ENCODE data around the gene RANBP17. TPM values are rescaled to one million over a fixed set of nuclear protein-coding genes. Genes with fewer than 3 reads are reported as not detected.
A peak's percentile ranks its signal among the peaks of the same experiment; 100 is the strongest.

RANBP17 gene
- polyA plus RNA-seq, 1 of the 3 experiments (the other 2 are of a cell fraction): 6.0 TPM

- Histone ChIP-seq H3K4me2 (no peak overlapping the region), H3K79me2 (ENCODE audit: insufficient read depth) (no peaks in the 10 kb centered on the region), H2AFZ (ENCODE audit: low read depth) (no peak overlapping the region), H3K4me1 (ENCODE audit: control insufficient read depth in 1 of 2, insufficient read depth in 2 of 2, low read depth in 1 of 2, low read length in 1 of 2) (no peaks in the 10 kb centered on the region), H3K9me3 (peaks cover 10% of the 10 kb centered on the region; the same call in 1 of the 2 replicates), H4K20me1 (ENCODE audit: insufficient read depth) (no peaks in the 10 kb centered on the region), H3K4me3 (ENCODE audit: low read depth in 2 of 2, low read length in 1 of 2) (no peak overlapping the region), H3K9me2 (no peaks in the 10 kb centered on the region), H3K9ac (no peak overlapping the region), H3K27ac (ENCODE audit: low read depth in 2 of 2, low read length in 1 of 2) (no peak overlapping the region), H3K27me3 (ENCODE audit: insufficient read depth) (no peaks in the 10 kb centered on the region), H3F3A (replicated peaks; ENCODE audit: insufficient read depth) (no peaks in the 10 kb centered on the region), H3K36me3 (replicated peaks in 1 of 2; ENCODE audit: control insufficient read depth in 1 of 2, insufficient read depth in 2 of 2, low read length in 1 of 2) (no peaks in the 10 kb centered on the region)
- ChIA-PET POLR2A (no interaction called here), CTCF (interaction anchor here (1.2 kb wide), 1 partner anchor 20 kb away, joined by 3 read pairs; no protein-coding TSS in a partner anchor)
- DNase-seq: no peak
- 93% methylated on average over 6 of the region's 6 CpGs for WGBS (ENCODE audit: low lambda C conversion rate)
- TF ChIP-seq TEAD4 (IDR thresholded peaks at IDR 0.05; ENCODE audit: borderline replicate concordance, insufficient read depth) (no peak), NFIC (IDR thresholded peaks at IDR 0.05; ENCODE audit: borderline replicate concordance) (no peak), TAF1 (IDR thresholded peaks at IDR 0.05; ENCODE audit: borderline replicate concordance, low read depth, low read length) (no peak), PBX3 (IDR thresholded peaks at IDR 0.05) (no peak), FOSL2 (IDR thresholded peaks at IDR 0.05; ENCODE audit: borderline replicate concordance, low read depth) (no peak)
Measured at GRCh38 chr5:171252674-171253073, 390.9 kb downstream of the RANBP17 start.

DNA sequence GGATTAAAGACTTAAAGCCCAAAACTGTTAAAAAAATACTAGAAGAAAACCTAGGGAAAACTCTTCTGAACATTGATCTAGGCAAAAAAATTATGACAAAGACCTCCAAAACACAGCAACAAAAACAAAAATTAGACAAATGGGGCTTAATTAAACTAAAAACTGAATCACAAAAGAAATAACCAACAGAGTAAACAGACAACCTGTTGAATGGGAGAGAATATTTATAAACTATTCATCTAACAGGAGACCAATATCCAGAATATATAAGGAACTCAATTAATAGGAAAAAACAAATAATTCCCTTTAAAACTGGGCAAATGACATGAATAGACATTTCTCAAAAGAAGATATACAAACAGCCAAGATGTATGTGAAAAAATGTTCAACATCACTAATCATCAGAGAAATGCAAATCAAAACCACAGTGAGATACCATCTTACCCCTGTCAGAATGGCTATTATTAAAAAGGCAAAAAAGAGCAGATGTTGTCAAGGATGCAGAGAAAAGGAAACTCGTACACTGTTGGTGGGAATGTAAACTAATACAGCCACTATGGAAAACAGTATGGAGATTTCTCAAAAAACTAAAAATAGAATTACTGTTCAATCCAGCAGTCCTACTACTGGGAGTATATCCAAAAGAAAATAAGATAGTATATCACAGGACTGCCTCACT, 397.1 kb downstream of the RANBP17 start:
- ChIA-PET POLR2A (no interaction called here), CTCF (no interaction called here)
- no peaks in the 10 kb centered on the region for H3K4me1 ChIP-seq (ENCODE audit: control insufficient read depth in 1 of 2, insufficient read depth in 2 of 2, low read depth in 1 of 2, low read length in 1 of 2)
- no peak overlapping the region for H3K9ac ChIP-seq
- H4K20me1 ChIP-seq (ENCODE audit: insufficient read depth): no peaks in the 10 kb centered on the region
- TF ChIP-seq POLR2AphosphoS5 (IDR thresholded peaks at IDR 0.05; ENCODE audit: low read depth, low read length) (peak; percentile 39; the same call in 1 of the 2 replicates), TEAD4 (IDR thresholded peaks at IDR 0.05; ENCODE audit: borderline replicate concordance, insufficient read depth) (peak; percentile 48; the same call in 1 of the 2 replicates), MXI1 (IDR thresholded peaks at IDR 0.05; ENCODE audit: low read depth, low read length) (no peak), TCF12 (IDR thresholded peaks at IDR 0.05) (peak; percentile 96), FOXM1 (IDR thresholded peaks at IDR 0.05; ENCODE audit: low read depth) (0 out of 2 replicates have a peak, but pooled peaks have one; percentile 53), TAF1 (IDR thresholded peaks at IDR 0.05; ENCODE audit: borderline replicate concordance, low read depth, low read length) (no peak), FOXJ3 (CRISPR knock-in tag; IDR thresholded peaks at IDR 0.05) (no peak), FOSL2 (IDR thresholded peaks at IDR 0.05; ENCODE audit: borderline replicate concordance, low read depth) (0 out of 2 replicates have a peak, but pooled peaks have one; percentile 23), NFIC (IDR thresholded peaks at IDR 0.05; ENCODE audit: borderline replicate concordance) (peak; percentile 40; the same call in 1 of the 2 replicates), JUND (IDR thresholded peaks at IDR 0.05) (peak; percentile 67), EP300 (IDR thresholded peaks at IDR 0.05; ENCODE audit: borderline replicate concordance in 1 of 2, low read depth in 1 of 2, low read length in 1 of 2) (peak; percentile 33 to 79; a peak in 3 of 4 replicates), PBX3 (IDR thresholded peaks at IDR 0.05) (peak; percentile 89), MEF2A (IDR thresholded peaks at IDR 0.05; ENCODE audit: borderline replicate concordance, low read depth) (peak; percentile 69; the same call in 1 of the 2 replicates), GATA2 (CRISPR knock-in tag; IDR thresholded peaks at IDR 0.05) (0 out of 2 replicates have a peak, but pooled peaks have one; percentile 13)
- H3K27ac ChIP-seq (ENCODE audit: low read depth in 2 of 2, low read length in 1 of 2): peak overlapping the region in 1 of 2 experiments; percentile 63; a peak in 1 of 4 replicates
- H3F3A ChIP-seq (replicated peaks; ENCODE audit: insufficient read depth): no peaks in the 10 kb centered on the region
- no peaks in the 10 kb centered on the region for H3K9me2 ChIP-seq
- WGBS (ENCODE audit: low lambda C conversion rate): 13% methylated on average over 1 of the region's 1 CpG
- no peak overlapping the region for H2AFZ ChIP-seq (ENCODE audit: low read depth)
- H3K27me3 ChIP-seq (ENCODE audit: insufficient read depth): no peaks in the 10 kb centered on the region
- no peaks in the 10 kb centered on the region for H3K79me2 ChIP-seq (ENCODE audit: insufficient read depth)
- H3K9me3 ChIP-seq: no peaks in the 10 kb centered on the region
- H3K36me3 ChIP-seq (replicated peaks in 1 of 2; ENCODE audit: control insufficient read depth in 1 of 2, insufficient read depth in 2 of 2, low read length in 1 of 2): no peaks in the 10 kb centered on the region
- no peak overlapping the region for H3K4me2 ChIP-seq
- DNase-seq: no peak
- no peak overlapping the region for H3K4me3 ChIP-seq (ENCODE audit: low read depth in 2 of 2, low read length in 1 of 2)

Measured in SK-N-SH (cell line).